ENCODE data around the gene C9orf50.
"Not testable (repeated sequence)": the region's sequence is repeated elsewhere in the genome, so short reads cannot be mapped to it uniquely, and the experiment has no call there.

C9orf50 gene, protein sequence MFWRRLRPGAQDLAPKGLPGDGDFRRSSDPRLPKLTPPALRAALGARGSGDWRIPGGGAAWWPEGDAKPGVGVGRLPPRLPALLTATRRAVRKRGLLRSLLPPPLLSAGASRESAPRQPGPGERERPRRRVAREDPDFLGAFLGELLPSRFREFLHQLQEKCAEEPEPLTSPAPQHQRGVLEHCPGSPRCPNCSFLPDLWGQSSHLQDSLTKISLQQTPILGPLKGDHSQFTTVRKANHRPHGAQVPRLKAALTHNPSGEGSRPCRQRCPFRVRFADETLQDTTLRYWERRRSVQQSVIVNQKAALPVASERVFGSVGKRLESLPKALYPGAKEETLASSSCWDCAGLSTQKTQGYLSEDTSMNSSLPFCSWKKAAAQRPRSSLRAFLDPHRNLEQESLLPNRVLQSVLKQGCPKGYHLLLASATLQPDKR

GRCh38 chr9:129620669-129621295 lies at the start of gene C9orf50:
C9orf50 (minus strand) TSS chr9:129621101; CDS start chr9:129620574, 527 bp downstream.
- no peak for DNase-seq (ENCODE audit: low read depth in 2 of 2)

DNA sequence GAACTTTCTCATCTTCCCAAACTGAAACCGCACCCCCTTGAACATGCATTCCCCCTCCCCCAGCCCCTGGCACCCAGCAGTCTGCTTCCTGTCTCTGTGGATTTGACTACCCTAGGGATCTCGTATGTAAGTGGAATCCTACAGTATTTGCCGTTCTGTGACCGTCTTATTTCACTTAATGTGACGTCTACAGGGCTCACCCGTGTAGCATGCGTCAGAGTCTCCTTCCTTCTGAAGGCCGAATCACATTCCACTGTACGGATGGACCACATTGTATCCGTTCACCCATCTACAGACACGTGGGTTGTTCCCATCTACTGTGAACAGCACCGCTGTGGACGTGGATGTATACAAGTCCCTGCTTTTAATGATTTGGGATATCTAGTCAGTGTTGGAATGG lies 49.0 kb upstream of the C9orf50 start:
- DNase-seq (ENCODE audit: low read depth in 2 of 2): no peak

DNA sequence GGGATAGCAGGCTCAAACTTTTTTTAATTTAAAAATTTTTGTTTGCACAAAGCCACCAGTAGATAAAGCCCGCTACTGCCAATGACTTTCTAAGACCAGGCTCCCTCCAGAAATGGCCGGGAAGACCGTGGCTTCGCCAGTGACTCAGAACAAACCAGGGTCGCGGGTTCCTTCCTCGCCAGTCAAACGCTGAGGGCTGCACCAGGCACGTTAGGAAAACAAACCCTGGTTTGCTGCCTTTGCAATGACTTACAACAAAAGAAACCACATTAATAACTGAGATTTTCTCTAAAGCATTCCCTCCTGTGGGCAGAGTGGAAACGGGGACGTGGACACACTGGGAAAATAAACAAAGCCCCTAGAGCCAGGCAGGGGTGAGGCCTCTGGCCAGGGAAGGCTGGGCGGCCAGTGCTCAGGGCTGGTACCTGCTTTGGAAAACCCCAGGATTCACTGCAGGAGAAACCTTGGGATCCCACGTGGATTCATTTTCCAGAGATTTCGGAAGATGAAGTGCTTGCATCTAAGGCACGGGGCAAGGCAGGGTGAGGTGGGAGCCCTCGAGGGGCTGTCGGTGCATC lies 48.3 kb upstream of the C9orf50 start:
- no peak for DNase-seq (ENCODE audit: low read depth in 2 of 2)

GRCh38 chr9:129667850-129668249 lies 46.9 kb upstream of the C9orf50 start:
- no peak for DNase-seq (ENCODE audit: low read depth in 2 of 2)

GRCh38 chr9:129667378-129667777 lies 46.5 kb upstream of the C9orf50 start:
- DNase-seq (ENCODE audit: low read depth in 2 of 2): no peak

GRCh38 chr9:129666575-129666974 lies 45.7 kb upstream of the C9orf50 start:
- no peak for DNase-seq (ENCODE audit: low read depth in 2 of 2)

DNA sequence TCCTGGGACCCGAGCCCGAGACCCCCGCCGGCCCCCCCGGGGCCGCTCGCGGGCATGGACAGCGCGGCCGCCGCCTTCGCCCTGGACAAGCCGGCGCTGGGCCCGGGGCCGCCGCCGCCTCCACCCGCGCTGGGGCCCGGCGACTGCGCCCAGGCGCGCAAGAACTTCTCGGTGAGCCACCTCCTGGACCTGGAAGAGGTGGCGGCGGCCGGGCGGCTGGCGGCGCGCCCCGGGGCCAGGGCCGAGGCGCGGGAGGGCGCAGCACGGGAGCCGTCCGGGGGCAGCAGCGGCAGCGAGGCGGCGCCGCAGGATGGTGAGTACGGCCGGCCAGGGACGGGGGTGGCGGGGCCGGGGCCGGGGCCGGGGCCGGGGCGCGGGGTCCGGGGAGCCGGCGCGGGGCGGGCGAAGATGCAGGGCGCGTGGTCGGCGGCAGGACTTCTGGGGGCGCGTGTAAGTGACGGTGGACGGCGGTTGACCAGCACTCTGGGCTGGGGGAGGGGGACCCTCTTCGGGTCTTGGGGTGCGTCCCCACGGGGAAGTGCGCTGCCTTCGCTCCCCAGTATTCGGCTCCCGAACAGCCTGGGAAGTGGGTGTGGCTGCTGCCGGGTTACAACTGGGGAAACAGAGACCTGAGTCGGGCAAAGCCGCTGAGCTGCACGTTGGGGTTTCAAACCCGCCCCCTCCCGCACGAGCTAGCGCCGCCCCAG lies 45.1 kb upstream of the C9orf50 start:
- no peak for DNase-seq (ENCODE audit: low read depth in 2 of 2)

DNA sequence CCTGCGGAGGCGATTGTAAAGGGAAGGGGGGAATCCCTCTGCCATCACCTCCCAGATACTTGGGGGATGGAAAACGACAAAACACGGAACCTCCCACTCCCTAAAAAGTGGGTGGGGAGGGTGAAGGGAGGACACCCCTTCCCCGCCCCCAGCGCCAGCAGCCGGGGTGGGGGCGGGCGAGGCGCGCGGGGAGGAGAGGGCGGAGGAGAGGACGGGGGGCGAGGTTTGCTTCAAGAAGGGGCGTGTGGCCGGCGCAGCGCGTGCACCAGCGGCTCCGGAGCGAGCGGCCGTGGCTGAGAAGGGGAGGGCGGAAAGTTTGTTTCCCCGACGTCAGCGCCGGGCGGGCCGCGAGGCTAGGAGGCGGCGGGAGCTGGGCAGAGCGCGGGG lies 44.5 kb upstream of the C9orf50 start, which contains the start of gene PRRX2:
PRRX2 (plus strand) TSS at position 259 of the 387 bp plus-strand sequence. CDS start 221 bp downstream, outside the sequence.
- peak; percentile 20 to 34 for DNase-seq (ENCODE audit: low read depth in 2 of 2)

- DNase-seq (ENCODE audit: low read depth in 2 of 2): no peak
Measured at GRCh38 chr9:129664746-129665388, 44.0 kb upstream of the C9orf50 start.

- not testable (repeated sequence) for DNase-seq (ENCODE audit: low read depth in 2 of 2)
Measured at GRCh38 chr9:129662239-129662638, 41.3 kb upstream of the C9orf50 start.

DNA sequence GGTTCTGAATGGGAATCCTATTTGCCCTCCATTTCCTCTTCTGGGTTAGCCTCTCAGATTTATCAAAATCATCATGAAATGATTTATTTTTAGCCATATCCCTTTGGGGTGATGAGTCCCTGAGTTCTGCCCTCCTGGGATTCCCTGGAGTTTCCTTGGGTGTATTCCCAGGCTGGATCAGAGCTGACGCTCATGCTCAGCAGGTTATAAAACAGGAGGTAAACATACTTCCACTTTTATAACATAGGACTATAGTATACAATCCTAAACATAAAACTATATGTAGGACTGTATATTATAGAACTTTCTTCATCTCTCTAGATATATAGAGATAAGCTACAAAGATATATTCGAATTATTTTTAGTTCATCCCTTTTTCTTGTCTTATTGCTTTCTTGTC lies 40.1 kb upstream of the C9orf50 start:
- no peak for DNase-seq (ENCODE audit: low read depth in 2 of 2)

- DNase-seq (ENCODE audit: low read depth in 2 of 2): no peak
Measured at GRCh38 chr9:129656795-129657390, 36.0 kb upstream of the C9orf50 start.

GRCh38 chr9:129655696-129656095 lies 34.8 kb upstream of the C9orf50 start:
- no peak for DNase-seq (ENCODE audit: low read depth in 2 of 2)

- DNase-seq (ENCODE audit: low read depth in 2 of 2): no peak
Measured at GRCh38 chr9:129655154-129655553, 34.3 kb upstream of the C9orf50 start.

- DNase-seq (ENCODE audit: low read depth in 2 of 2): no peak
Measured at GRCh38 chr9:129654554-129655040, 33.7 kb upstream of the C9orf50 start.

DNA sequence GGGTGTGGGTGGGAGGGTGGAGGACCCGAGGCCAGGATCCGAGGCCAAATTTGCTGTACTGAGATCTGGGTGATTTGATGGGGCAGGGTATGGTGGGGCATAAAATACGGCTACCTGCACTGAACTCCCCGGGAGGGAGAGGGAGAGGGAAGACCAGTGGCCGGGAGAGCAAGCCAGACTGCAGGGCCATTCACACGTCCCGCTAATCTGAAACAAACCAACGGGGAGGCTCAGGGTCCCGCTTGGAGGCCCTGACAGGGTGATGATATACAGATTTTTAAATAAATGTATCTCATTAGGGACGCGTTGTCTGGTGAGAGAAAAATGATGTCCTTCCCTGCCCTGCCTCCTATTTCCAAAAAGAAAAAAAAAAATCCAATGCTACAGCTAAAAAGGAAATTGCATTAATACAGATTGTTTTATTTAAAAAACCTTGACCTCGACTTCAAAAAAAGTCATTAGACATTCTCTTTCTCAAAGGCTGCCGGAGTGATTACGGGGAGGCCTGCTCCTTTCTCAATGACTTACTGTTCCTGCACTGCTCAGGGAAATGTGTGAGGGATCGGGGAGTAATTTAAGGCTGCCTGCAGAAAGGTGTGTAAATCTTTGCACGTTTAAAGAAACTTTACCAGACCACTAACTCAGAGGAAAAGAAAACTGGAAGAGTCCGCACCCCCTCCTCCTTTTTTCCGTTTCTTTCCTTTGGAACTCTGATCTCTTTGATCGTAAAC lies 33.1 kb upstream of the C9orf50 start:
- DNase-seq (ENCODE audit: low read depth in 2 of 2): no peak

GRCh38 chr9:129650680-129651235 lies 29.9 kb upstream of the C9orf50 start:
- DNase-seq (ENCODE audit: low read depth in 2 of 2): no peak

- no peak for DNase-seq (ENCODE audit: low read depth in 2 of 2)
Measured at GRCh38 chr9:129649726-129650679, 29.1 kb upstream of the C9orf50 start.

DNA sequence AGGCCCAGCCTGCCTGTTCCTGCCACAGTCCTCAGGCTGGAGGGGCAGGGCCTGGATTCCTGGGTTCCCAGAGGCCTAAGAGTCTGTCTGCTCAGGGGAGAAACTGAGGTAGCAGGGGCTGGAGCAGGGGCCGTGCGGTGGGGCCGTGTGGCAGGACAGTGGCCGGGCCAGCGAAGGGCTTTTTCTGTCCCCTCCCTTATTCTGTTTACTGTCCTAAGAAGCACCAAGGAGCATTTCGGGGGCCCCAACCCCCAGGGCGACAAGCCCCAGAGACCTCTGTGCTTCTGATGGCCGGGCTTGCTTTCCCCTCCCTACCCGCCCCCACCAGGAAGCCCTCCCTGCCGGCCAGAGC lies 27.8 kb upstream of the C9orf50 start:
- no peak for DNase-seq (ENCODE audit: low read depth in 2 of 2)

All from stimulated activated CD4-positive, alpha-beta T cell treated with anti-CD3 and anti-CD28 coated beads, Interleukin-4, amount 100 ng/mL, for 48 hours (primary cell).